ENCODE measurements around the gene C1orf115.
A peak's percentile ranks its signal among the peaks of the same experiment; 100 is the strongest.

The C1orf115 gene

GRCh38 chr1:220673921-220674320 is 16.2 kb upstream of the C1orf115 start:
- Histone ChIP-seq H3K9ac (ENCODE audit: low read depth, low read length, poor library complexity) (no peak overlapping the region), H2BK12ac (ENCODE audit: low read length) (no peak overlapping the region), H3K4me3 (ENCODE audit: low read length in 2 of 2) (no peak overlapping the region), H3K4ac (ENCODE audit: low read length) (no peak overlapping the region), H3K27ac (replicated peaks; ENCODE audit: low read length) (no peak overlapping the region), H3K14ac (ENCODE audit: low read length) (no peak overlapping the region), H3K9me3 (replicated peaks in 1 of 2; ENCODE audit: control insufficient read depth in 2 of 2, insufficient read depth in 1 of 2, low read depth in 1 of 2, low read length in 2 of 2) (peaks cover 0 to 1% of the 10 kb centered on the region in 2 donors), H2AK5ac (ENCODE audit: low read depth, low read length) (no peak overlapping the region), H3K4me2 (ENCODE audit: insufficient read depth, low read length, poor library complexity, severe bottlenecking) (no peak overlapping the region), H3K79me1 (ENCODE audit: low read depth, low read length) (no peaks in the 10 kb centered on the region), H2BK120ac (ENCODE audit: low read depth, low read length) (no peak overlapping the region), H2BK5ac (ENCODE audit: low read length) (no peak overlapping the region), H4K91ac (ENCODE audit: low read depth, low read length, poor library complexity) (no peak overlapping the region), H3K36me3 (replicated peaks in 1 of 2; ENCODE audit: control insufficient read depth in 2 of 2, insufficient read depth in 2 of 2, low read length in 2 of 2) (no peaks in the 10 kb centered on the region), H3K27me3 (ENCODE audit: control insufficient read depth in 3 of 3, insufficient read depth in 3 of 3, low read depth in 1 of 3, low read length in 3 of 3) (peaks cover 0 to under 1% (median 0%) of the 10 kb centered on the region in 3 experiments), H2BK15ac (ENCODE audit: low read length) (no peak overlapping the region), H4K8ac (ENCODE audit: low read depth, low read length) (no peak overlapping the region), H3K4me1 (ENCODE audit: control insufficient read depth in 2 of 2, insufficient read depth in 1 of 2, low read depth in 1 of 2, low read length in 2 of 2) (no peaks in the 10 kb centered on the region), H3K23ac (ENCODE audit: low read depth, low read length, poor library complexity) (no peak overlapping the region), H2AFZ (ENCODE audit: low read length) (no peak overlapping the region), H3K18ac (ENCODE audit: low read length) (no peak overlapping the region)
- WGBS, 2 donors (ENCODE audit: extremely low coverage in 2 of 2, insufficient read length in 2 of 2, insufficient replicate concordance in 1 of 2): no CpG with 5 or more reads among the region's 1 CpG
- DNase-seq (ENCODE audit: low spot score): no peak

DNA sequence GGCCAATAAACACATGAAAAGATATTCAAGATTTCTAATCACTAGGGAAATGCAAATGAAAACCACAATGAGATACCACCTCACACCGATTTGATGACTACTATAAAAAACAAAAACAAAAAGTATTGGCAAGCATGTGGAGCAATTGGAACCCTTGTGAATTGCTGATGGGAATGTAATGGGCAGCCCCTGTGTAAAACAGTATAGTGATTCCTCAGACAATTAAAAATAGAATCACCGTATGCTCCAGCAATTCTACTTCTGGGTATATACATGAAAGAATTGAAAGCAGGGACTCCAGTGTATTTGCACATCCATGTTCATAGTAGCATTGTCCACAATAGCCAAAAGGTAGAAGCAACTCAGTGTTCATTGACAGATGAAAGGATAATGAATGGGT is 12.9 kb upstream of the C1orf115 start:
- no peaks in the 10 kb centered on the region for H3K4me1 ChIP-seq (ENCODE audit: control insufficient read depth in 2 of 2, insufficient read depth in 1 of 2, low read depth in 1 of 2, low read length in 2 of 2)
- H3K18ac ChIP-seq (ENCODE audit: low read length): no peak overlapping the region
- DNase-seq (ENCODE audit: low spot score): no peak
- no peak overlapping the region for H3K27ac ChIP-seq (replicated peaks; ENCODE audit: low read length)
- WGBS, 2 donors (ENCODE audit: extremely low coverage in 2 of 2, insufficient read length in 2 of 2, insufficient replicate concordance in 1 of 2): no CpG with 5 or more reads among the region's 2 CpGs
- H3K9ac ChIP-seq (ENCODE audit: low read depth, low read length, poor library complexity): no peak overlapping the region
- peaks cover 0 to 4% (median 0%) of the 10 kb centered on the region in 3 experiments for H3K27me3 ChIP-seq (ENCODE audit: control insufficient read depth in 3 of 3, insufficient read depth in 3 of 3, low read depth in 1 of 3, low read length in 3 of 3)
- no peak overlapping the region for H3K23ac ChIP-seq (ENCODE audit: low read depth, low read length, poor library complexity)
- H3K9me3 ChIP-seq (replicated peaks in 1 of 2; ENCODE audit: control insufficient read depth in 2 of 2, insufficient read depth in 1 of 2, low read depth in 1 of 2, low read length in 2 of 2): no peaks in the 10 kb centered on the region
- no peak overlapping the region for H2AFZ ChIP-seq (ENCODE audit: low read length)
- no peak overlapping the region for H2BK15ac ChIP-seq (ENCODE audit: low read length)
- no peak overlapping the region for H3K14ac ChIP-seq (ENCODE audit: low read length)
- no peaks in the 10 kb centered on the region for H3K79me1 ChIP-seq (ENCODE audit: low read depth, low read length)
- H4K8ac ChIP-seq (ENCODE audit: low read depth, low read length): no peak overlapping the region
- no peak overlapping the region for H2BK120ac ChIP-seq (ENCODE audit: low read depth, low read length)
- H3K4ac ChIP-seq (ENCODE audit: low read length): no peak overlapping the region
- H3K4me2 ChIP-seq (ENCODE audit: insufficient read depth, low read length, poor library complexity, severe bottlenecking): no peak overlapping the region
- no peaks in the 10 kb centered on the region for H3K36me3 ChIP-seq (replicated peaks in 1 of 2; ENCODE audit: control insufficient read depth in 2 of 2, insufficient read depth in 2 of 2, low read length in 2 of 2)
- no peak overlapping the region for H3K4me3 ChIP-seq (ENCODE audit: low read length in 2 of 2)
- no peak overlapping the region for H2BK5ac ChIP-seq (ENCODE audit: low read length)
- H2AK5ac ChIP-seq (ENCODE audit: low read depth, low read length): no peak overlapping the region
- no peak overlapping the region for H4K91ac ChIP-seq (ENCODE audit: low read depth, low read length, poor library complexity)
- no peak overlapping the region for H2BK12ac ChIP-seq (ENCODE audit: low read length)

DNA sequence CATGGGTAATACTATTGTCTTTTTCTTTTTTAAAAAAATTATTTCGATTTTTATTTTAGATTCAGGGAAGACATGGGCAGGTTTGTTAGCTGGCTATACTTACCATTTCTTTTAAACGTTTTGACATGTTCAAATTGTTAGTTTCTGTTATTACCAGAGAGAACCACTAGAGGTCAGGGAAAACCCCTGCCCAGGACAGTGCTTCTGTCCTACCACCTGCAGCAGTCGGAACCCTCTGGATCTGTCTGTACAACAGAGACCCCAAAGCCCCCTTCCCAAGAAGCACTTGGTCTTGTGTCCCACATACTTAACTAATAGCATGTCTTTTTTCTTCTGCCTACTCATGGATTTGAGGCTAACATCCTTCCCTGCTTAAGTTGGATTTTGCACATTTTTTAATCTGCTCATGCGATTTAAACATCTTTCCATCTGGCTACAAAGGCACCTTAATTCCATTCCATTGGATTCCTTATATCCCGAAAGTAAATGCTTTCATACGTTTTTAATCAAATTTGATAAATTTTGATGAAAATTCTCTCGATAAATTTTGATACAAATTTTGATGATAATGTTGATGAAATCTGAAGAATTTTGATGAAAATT is 10.0 kb upstream of the C1orf115 start:
- Histone ChIP-seq H3K27ac (replicated peaks; ENCODE audit: low read length) (no peak overlapping the region), H2BK12ac (ENCODE audit: low read length) (no peak overlapping the region), H4K91ac (ENCODE audit: low read depth, low read length, poor library complexity) (no peak overlapping the region), H2AFZ (ENCODE audit: low read length) (no peak overlapping the region), H3K4me2 (ENCODE audit: insufficient read depth, low read length, poor library complexity, severe bottlenecking) (no peak overlapping the region), H3K23ac (ENCODE audit: low read depth, low read length, poor library complexity) (no peak overlapping the region), H3K14ac (ENCODE audit: low read length) (no peak overlapping the region), H3K4ac (ENCODE audit: low read length) (no peak overlapping the region), H3K4me1 (ENCODE audit: control insufficient read depth in 2 of 2, insufficient read depth in 1 of 2, low read depth in 1 of 2, low read length in 2 of 2) (no peaks in the 10 kb centered on the region), H3K18ac (ENCODE audit: low read length) (no peak overlapping the region), H3K27me3 (ENCODE audit: control insufficient read depth in 3 of 3, insufficient read depth in 3 of 3, low read depth in 1 of 3, low read length in 3 of 3) (peaks cover 0 to 11% (median 0%) of the 10 kb centered on the region in 3 experiments), H2BK5ac (ENCODE audit: low read length) (no peak overlapping the region), H2AK5ac (ENCODE audit: low read depth, low read length) (no peak overlapping the region), H3K36me3 (replicated peaks in 1 of 2; ENCODE audit: control insufficient read depth in 2 of 2, insufficient read depth in 2 of 2, low read length in 2 of 2) (no peaks in the 10 kb centered on the region), H2BK15ac (ENCODE audit: low read length) (no peak overlapping the region), H3K9ac (ENCODE audit: low read depth, low read length, poor library complexity) (no peak overlapping the region), H3K9me3 (replicated peaks in 1 of 2; ENCODE audit: control insufficient read depth in 2 of 2, insufficient read depth in 1 of 2, low read depth in 1 of 2, low read length in 2 of 2) (no peaks in the 10 kb centered on the region), H2BK120ac (ENCODE audit: low read depth, low read length) (no peak overlapping the region), H4K8ac (ENCODE audit: low read depth, low read length) (no peak overlapping the region), H3K4me3 (ENCODE audit: low read length in 2 of 2) (no peak overlapping the region), H3K79me1 (ENCODE audit: low read depth, low read length) (no peaks in the 10 kb centered on the region)
- DNase-seq (ENCODE audit: low spot score): peak; percentile 36
- no CpG with 5 or more reads among the region's 7 CpGs for WGBS, 2 donors (ENCODE audit: extremely low coverage in 2 of 2, insufficient read length in 2 of 2, insufficient replicate concordance in 1 of 2)

- Histone ChIP-seq H3K18ac (ENCODE audit: low read length) (no peak overlapping the region), H3K4me1 (ENCODE audit: control insufficient read depth in 2 of 2, insufficient read depth in 1 of 2, low read depth in 1 of 2, low read length in 2 of 2) (no peaks in the 10 kb centered on the region), H2AFZ (ENCODE audit: low read length) (no peak overlapping the region), H3K9ac (ENCODE audit: low read depth, low read length, poor library complexity) (no peak overlapping the region), H3K9me3 (replicated peaks in 1 of 2; ENCODE audit: control insufficient read depth in 2 of 2, insufficient read depth in 1 of 2, low read depth in 1 of 2, low read length in 2 of 2) (no peaks in the 10 kb centered on the region), H2AK5ac (ENCODE audit: low read depth, low read length) (no peak overlapping the region), H4K91ac (ENCODE audit: low read depth, low read length, poor library complexity) (no peak overlapping the region), H2BK5ac (ENCODE audit: low read length) (no peak overlapping the region), H2BK15ac (ENCODE audit: low read length) (no peak overlapping the region), H3K4me2 (ENCODE audit: insufficient read depth, low read length, poor library complexity, severe bottlenecking) (no peak overlapping the region), H2BK12ac (ENCODE audit: low read length) (no peak overlapping the region), H3K36me3 (replicated peaks in 1 of 2; ENCODE audit: control insufficient read depth in 2 of 2, insufficient read depth in 2 of 2, low read length in 2 of 2) (no peaks in the 10 kb centered on the region), H3K23ac (ENCODE audit: low read depth, low read length, poor library complexity) (no peak overlapping the region), H4K8ac (ENCODE audit: low read depth, low read length) (no peak overlapping the region), H2BK120ac (ENCODE audit: low read depth, low read length) (no peak overlapping the region), H3K27ac (replicated peaks; ENCODE audit: low read length) (no peak overlapping the region), H3K4ac (ENCODE audit: low read length) (no peak overlapping the region), H3K79me1 (ENCODE audit: low read depth, low read length) (no peaks in the 10 kb centered on the region), H3K4me3 (ENCODE audit: low read length in 2 of 2) (no peak overlapping the region), H3K27me3 (ENCODE audit: control insufficient read depth in 3 of 3, insufficient read depth in 3 of 3, low read depth in 1 of 3, low read length in 3 of 3) (peaks cover 0 to 20% (median 0%) of the 10 kb centered on the region in 3 experiments), H3K14ac (ENCODE audit: low read length) (no peak overlapping the region)
- no peak for DNase-seq (ENCODE audit: low spot score)
- WGBS, 2 donors (ENCODE audit: extremely low coverage in 2 of 2, insufficient read length in 2 of 2, insufficient replicate concordance in 1 of 2): 100% methylated on average over 1 of the region's 10 CpGs; no CpG with 5 or more reads in 1 of the 2 donors
Measured at GRCh38 chr1:220681220-220681880, 8.8 kb upstream of the C1orf115 start.
